Hematopoietic multipotent progenitor cell treated with erythropoietin and hydrocortisone succinate and interleukin-3 and kit ligand, for 8 days (in vitro differentiated cells): ENCODE results near the gene NOP14.
"Not testable (repeated sequence)": the region's sequence is repeated elsewhere in the genome, so short reads cannot be mapped to it uniquely, and the experiment has no call there.

Experiments used
- DNase-seq: peaks from one replicate; pipeline ENCODE4 v3.0.0-alpha.2; 2015

Gene NOP14

GRCh38 chr4:2961421-2961810 is 1.8 kb downstream of the NOP14 start:
- peak; percentile 63 for DNase-seq

GRCh38 chr4:2960450-2960849 is 2.8 kb downstream of the NOP14 start:
- DNase-seq = not testable (repeated sequence)

- DNase-seq = no peak
These were observed 4.8 kb downstream of the NOP14 start for GRCh38 chr4:2958446-2958845.

GRCh38 chr4:2955186-2956044 is 7.8 kb downstream of the NOP14 start:
- not testable (repeated sequence) for DNase-seq

GRCh38 chr4:2954358-2955185 is 8.6 kb downstream of the NOP14 start:
- DNase-seq = peak; percentile 44

GRCh38 chr4:2953496-2953895 is 9.7 kb downstream of the NOP14 start:
- no peak for DNase-seq

GRCh38 chr4:2950221-2950989 is 12.8 kb downstream of the NOP14 start:
- DNase-seq = no peak

- DNase-seq = no peak
These were observed 13.5 kb downstream of the NOP14 start for GRCh38 chr4:2949782-2950125.

- DNase-seq = peak; percentile 45
These were observed 14.1 kb downstream of the NOP14 start for GRCh38 chr4:2948895-2949781.

- no peak for DNase-seq
These were observed 15.3 kb downstream of the NOP14 start for GRCh38 chr4:2947926-2948325.

- DNase-seq = no peak
These were observed 16.2 kb downstream of the NOP14 start for GRCh38 chr4:2946812-2947600.

- not testable (repeated sequence) for DNase-seq
These were observed 17.3 kb downstream of the NOP14 start for GRCh38 chr4:2945619-2946604.

- no peak for DNase-seq
These were observed 18.4 kb downstream of the NOP14 start for GRCh38 chr4:2944586-2945526.

GRCh38 chr4:2944091-2944482 is 19.1 kb downstream of the NOP14 start:
- no peak for DNase-seq

GRCh38 chr4:2943364-2944090 is 19.7 kb downstream of the NOP14 start:
- no peak for DNase-seq

GRCh38 chr4:2942532-2943363 is 20.5 kb downstream of the NOP14 start:
- DNase-seq = no peak

GRCh38 chr4:2942037-2942531 is 21.1 kb downstream of the NOP14 start:
- DNase-seq = no peak
